ENCODE data around the gene OR4E2. TPM values are rescaled to one million over a fixed set of nuclear protein-coding genes. Genes with fewer than 3 reads are reported as not detected.
"Not testable (repeated sequence)": the region's sequence is repeated elsewhere in the genome, so short reads cannot be mapped to it uniquely, and the experiment has no call there.

The OR4E2 gene
- total RNA-seq, 2 experiments from 2014 or later, result not detected

- Histone ChIP-seq H3K9me2 (ENCODE audit: insufficient read depth, low read length) (no peaks in the 10 kb centered on the region), H3K36me3 (ENCODE audit: insufficient read depth, low read length) (no peaks in the 10 kb centered on the region), H4K20me1 (ENCODE audit: insufficient read depth, low read length) (no peaks in the 10 kb centered on the region), H3K4me3 (ENCODE audit: low read depth, low read length, poor library complexity, severe bottlenecking) (no peak overlapping the region), H3K79me2 (ENCODE audit: insufficient read depth, low read depth, low read length) (no peaks in the 10 kb centered on the region), H2AFZ (ENCODE audit: low read length) (no peak overlapping the region), H3K4me1 (ENCODE audit: insufficient read depth, low read length, poor library complexity, severe bottlenecking) (no peaks in the 10 kb centered on the region), H3K4me2 (ENCODE audit: low read length) (no peak overlapping the region), H3K27ac (ENCODE audit: low read depth, low read length, poor library complexity, severe bottlenecking) (no peak overlapping the region), H3K9me3 (ENCODE audit: low read length) (no peaks in the 10 kb centered on the region)
- TF ChIP-seq EZH2phosphoT487 (IDR thresholded peaks at IDR 0.05; ENCODE audit: borderline replicate concordance, low read depth, low read length) (no peak), CTCF (conservative IDR thresholded peaks at IDR 0.05; ENCODE audit: low read length) (no peak)
- ChIA-PET CTCF (ENCODE audit: unreplicated experiment) (no interaction called here), POLR2A (no interaction called here)
- intact Hi-C loops (cut with micrococcal nuclease; ENCODE audit: unreplicated experiment), result no loop called here
- DNase-seq (ENCODE audit: low spot score), result no peak
- BruUV-seq (replicated peaks), result no TSS peak
These were observed 32.8 kb downstream of the OR4E2 start for GRCh38 chr14:21686468-21686867.

GRCh38 chr14:21694425-21694824 lies 40.8 kb downstream of the OR4E2 start:
- BruUV-seq (replicated peaks), result no TSS peak
- DNase-seq (ENCODE audit: low spot score), result no peak
- ChIA-PET CTCF (ENCODE audit: unreplicated experiment) (no interaction called here), POLR2A (interaction anchor here (1.0 to 1.6 kb wide), 2 partner anchors 10 to 17 kb away, joined by 3 to 5 read pairs; no protein-coding TSS in a partner anchor)
- H2AFZ ChIP-seq (ENCODE audit: low read length), result no peak overlapping the region
- no peaks in the 10 kb centered on the region for H4K20me1 ChIP-seq (ENCODE audit: insufficient read depth, low read length)
- no peaks in the 10 kb centered on the region for H3K4me1 ChIP-seq (ENCODE audit: insufficient read depth, low read length, poor library complexity, severe bottlenecking)
- no peak overlapping the region for H3K4me2 ChIP-seq (ENCODE audit: low read length)
- TF ChIP-seq EZH2phosphoT487 (IDR thresholded peaks at IDR 0.05; ENCODE audit: borderline replicate concordance, low read depth, low read length) (no peak), CTCF (conservative IDR thresholded peaks at IDR 0.05; ENCODE audit: low read length) (no peak)
- intact Hi-C loops (cut with micrococcal nuclease; ENCODE audit: unreplicated experiment), result no loop called here
- no peaks in the 10 kb centered on the region for H3K9me3 ChIP-seq (ENCODE audit: low read length)
- no peaks in the 10 kb centered on the region for H3K9me2 ChIP-seq (ENCODE audit: insufficient read depth, low read length)
- no peak overlapping the region for H3K4me3 ChIP-seq (ENCODE audit: low read depth, low read length, poor library complexity, severe bottlenecking)
- no peak overlapping the region for H3K27ac ChIP-seq (ENCODE audit: low read depth, low read length, poor library complexity, severe bottlenecking)
- H3K79me2 ChIP-seq (ENCODE audit: insufficient read depth, low read depth, low read length), result no peaks in the 10 kb centered on the region
- no peaks in the 10 kb centered on the region for H3K36me3 ChIP-seq (ENCODE audit: insufficient read depth, low read length)

- POLR2A ChIA-PET, result interaction anchor here (0.6 kb wide), 1 partner anchor 121 kb away, joined by 3 read pairs; no protein-coding TSS in a partner anchor
- CTCF ChIA-PET (ENCODE audit: unreplicated experiment); H3K79me2 ChIP-seq (ENCODE audit: insufficient read depth, low read depth, low read length); intact Hi-C loops (cut with micrococcal nuclease; ENCODE audit: unreplicated experiment); BruUV-seq (replicated peaks); H3K9me3 ChIP-seq (ENCODE audit: low read length); H3K9me2 ChIP-seq (ENCODE audit: insufficient read depth, low read length); H3K36me3 ChIP-seq (ENCODE audit: insufficient read depth, low read length); H3K4me2 ChIP-seq (ENCODE audit: low read length); H3K4me1 ChIP-seq (ENCODE audit: insufficient read depth, low read length, poor library complexity, severe bottlenecking); H2AFZ ChIP-seq (ENCODE audit: low read length); H4K20me1 ChIP-seq (ENCODE audit: insufficient read depth, low read length); H3K27ac ChIP-seq (ENCODE audit: low read depth, low read length, poor library complexity, severe bottlenecking); DNase-seq (ENCODE audit: low spot score); H3K4me3 ChIP-seq (ENCODE audit: low read depth, low read length, poor library complexity, severe bottlenecking): not testable (repeated sequence)
These were observed 44.0 kb downstream of the OR4E2 start for GRCh38 chr14:21697662-21698061.

DNA sequence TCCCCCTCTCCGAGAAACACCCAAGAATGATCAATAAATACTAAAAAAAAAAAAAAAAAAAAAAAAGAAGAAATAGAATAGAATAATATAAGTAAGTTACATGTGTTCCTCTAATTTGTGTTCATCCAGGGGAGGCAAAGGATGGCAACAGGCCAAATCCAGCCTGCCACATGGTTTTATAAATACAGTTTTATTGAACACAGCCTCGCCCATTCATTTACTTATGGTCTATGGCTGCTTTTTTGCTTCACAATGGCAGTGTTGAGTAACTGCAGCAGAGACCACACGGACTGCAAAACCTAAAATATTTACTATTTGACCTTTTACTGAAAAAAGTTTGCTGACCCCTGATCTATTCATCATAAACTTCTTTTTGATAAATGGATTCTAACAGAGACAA lies 44.9 kb downstream of the OR4E2 start:
- BruUV-seq (replicated peaks); H3K9me3 ChIP-seq (ENCODE audit: low read length); POLR2A ChIA-PET; intact Hi-C loops (cut with micrococcal nuclease; ENCODE audit: unreplicated experiment); H2AFZ ChIP-seq (ENCODE audit: low read length); CTCF ChIA-PET (ENCODE audit: unreplicated experiment); H3K27ac ChIP-seq (ENCODE audit: low read depth, low read length, poor library complexity, severe bottlenecking); H3K4me2 ChIP-seq (ENCODE audit: low read length); H3K36me3 ChIP-seq (ENCODE audit: insufficient read depth, low read length); H4K20me1 ChIP-seq (ENCODE audit: insufficient read depth, low read length); DNase-seq (ENCODE audit: low spot score); H3K4me1 ChIP-seq (ENCODE audit: insufficient read depth, low read length, poor library complexity, severe bottlenecking); H3K4me3 ChIP-seq (ENCODE audit: low read depth, low read length, poor library complexity, severe bottlenecking); H3K9me2 ChIP-seq (ENCODE audit: insufficient read depth, low read length); H3K79me2 ChIP-seq (ENCODE audit: insufficient read depth, low read depth, low read length): not testable (repeated sequence)
